Measurements from ENCODE around the gene ZNF575. TPM values are rescaled to one million over a fixed set of nuclear protein-coding genes. Genes with fewer than 3 reads are reported as not detected.
"Not testable (repeated sequence)": the region's sequence is repeated elsewhere in the genome, so short reads cannot be mapped to it uniquely, and the experiment has no call there.

Gene ZNF575
- total RNA-seq, 4 donors from 2014 or later: 0.21 to 2.8 TPM; not detected in 2

GRCh38 chr19:43519436-43520088 lies 13.4 kb upstream of the ZNF575 start:
- Histone ChIP-seq H3K27me3 (no peaks in the 10 kb centered on the region), H3K27ac (no peak overlapping the region), H3K9me3 (no peaks in the 10 kb centered on the region), H3K4me3 (no peak overlapping the region), H3K36me3 (no peaks in the 10 kb centered on the region), H3K4me1 (no peaks in the 10 kb centered on the region)
- TF ChIP-seq POLR2A (IDR thresholded peaks at IDR 0.05): no peak
- peak; percentile 80 to 95 (median 90) for TF ChIP-seq CTCF (IDR thresholded peaks at IDR 0.05)
- intact Hi-C loops (cut with DNase I; ENCODE audit: low total_unique reads): loop anchor here (2.0 to 5.0 kb wide), 2 partner anchors 57 to 73 kb away; no protein-coding TSS in a partner anchor
- peak; percentile 76 to 80 for DNase-seq

DNA sequence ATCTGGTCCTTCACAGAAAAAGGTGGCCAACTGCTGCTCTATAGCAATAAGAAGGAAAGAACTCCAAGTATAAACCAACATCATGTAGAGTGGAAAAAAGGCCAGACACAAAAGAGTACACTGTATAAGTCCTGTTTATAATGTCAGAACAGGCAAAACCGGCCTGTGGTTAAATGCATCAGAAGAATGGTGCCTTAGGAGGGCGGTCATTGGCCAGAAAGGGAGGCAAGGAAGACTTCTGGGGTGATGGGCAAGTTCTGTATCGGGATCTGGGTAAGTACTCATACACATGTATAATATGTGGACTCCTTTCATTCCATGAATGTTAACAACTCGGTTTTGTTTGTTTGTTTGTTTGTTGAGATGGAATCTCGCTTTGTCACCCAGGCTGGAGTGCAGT lies 10.1 kb upstream of the ZNF575 start:
- intact Hi-C loops (cut with DNase I; ENCODE audit: low total_unique reads): no loop called here
- no peaks in the 10 kb centered on the region for H3K9me3 ChIP-seq
- H3K27ac ChIP-seq: no peak overlapping the region
- no peak overlapping the region for H3K4me3 ChIP-seq
- no peaks in the 10 kb centered on the region for H3K4me1 ChIP-seq
- H3K27me3 ChIP-seq: no peaks in the 10 kb centered on the region
- no peak for DNase-seq
- TF ChIP-seq POLR2A (IDR thresholded peaks at IDR 0.05): no peak
- no peak for TF ChIP-seq CTCF (IDR thresholded peaks at IDR 0.05)
- H3K36me3 ChIP-seq: no peaks in the 10 kb centered on the region

- H3K27ac ChIP-seq; DNase-seq; H3K27me3 ChIP-seq; H3K9me3 ChIP-seq; H3K4me3 ChIP-seq; H3K4me1 ChIP-seq; intact Hi-C loops (cut with DNase I; ENCODE audit: low total_unique reads); H3K36me3 ChIP-seq: not testable (repeated sequence)
Observed at GRCh38 chr19:43523696-43524095, 9.3 kb upstream of the ZNF575 start.

- DNase-seq: peak; percentile 43 to 50
- H3K27ac ChIP-seq: peak overlapping the region; percentile 82 to 84
- intact Hi-C loops (cut with DNase I; ENCODE audit: low total_unique reads): no loop called here
Observed at GRCh38 chr19:43524922-43525835, 7.8 kb upstream of the ZNF575 start.

More at GRCh38 chr19:43524922-43525835, 7.8 kb upstream of the ZNF575 start:
- Histone ChIP-seq H3K4me1 (no peaks in the 10 kb centered on the region), H3K27me3 (no peaks in the 10 kb centered on the region), H3K36me3 (no peaks in the 10 kb centered on the region), H3K4me3 (peak overlapping the region; percentile 68 to 90), H3K9me3 (no peaks in the 10 kb centered on the region)
- TF ChIP-seq POLR2A (IDR thresholded peaks at IDR 0.05): no peak
- no peak for TF ChIP-seq CTCF (IDR thresholded peaks at IDR 0.05)

Data from uterus (tissue), 4 donors.